Dendritic cell treated with granulocyte-macrophage colony-stimulating factor and Interleukin-4, amounts not matched to agents 40 ng/mL and 50 ng/mL, for 4 days (primary cell): ENCODE data around the gene RPP30.
A peak's percentile ranks its signal among the peaks of the same experiment; 100 is the strongest.

Experiments used
- H3K27ac Mint-ChIP-seq: one replicate; pipeline ENCODE4 v1.8.0; 2022; ENCODE audit warnings: mild to moderate bottlenecking, mixed read lengths
- H3K27me3 Mint-ChIP-seq: one replicate; pipeline ENCODE4 v1.8.0; 2022; ENCODE audit warnings: mild to moderate bottlenecking, mixed read lengths
- H3K36me3 Mint-ChIP-seq: one replicate; pipeline ENCODE4 v1.8.0; 2022; ENCODE audit warnings: low read depth, mixed read lengths
- H3K4me1 Mint-ChIP-seq: one replicate; pipeline ENCODE4 v1.8.0; 2022; ENCODE audit warnings: low read depth, mixed read lengths
- H3K4me3 Mint-ChIP-seq: one replicate; pipeline ENCODE4 v1.8.0; 2022; ENCODE audit warnings: mild to moderate bottlenecking, moderate library complexity, mixed read lengths
- H3K9me3 Mint-ChIP-seq: one replicate; pipeline ENCODE4 v1.8.0; 2022; ENCODE audit warnings: mixed read lengths
- intact Hi-C: fragments of 100-400 bp; cut with micrococcal nuclease; formaldehyde crosslinking; loops from one replicate; pipeline ENCODE4 v1.15.0; 2022

RPP30 gene

DNA sequence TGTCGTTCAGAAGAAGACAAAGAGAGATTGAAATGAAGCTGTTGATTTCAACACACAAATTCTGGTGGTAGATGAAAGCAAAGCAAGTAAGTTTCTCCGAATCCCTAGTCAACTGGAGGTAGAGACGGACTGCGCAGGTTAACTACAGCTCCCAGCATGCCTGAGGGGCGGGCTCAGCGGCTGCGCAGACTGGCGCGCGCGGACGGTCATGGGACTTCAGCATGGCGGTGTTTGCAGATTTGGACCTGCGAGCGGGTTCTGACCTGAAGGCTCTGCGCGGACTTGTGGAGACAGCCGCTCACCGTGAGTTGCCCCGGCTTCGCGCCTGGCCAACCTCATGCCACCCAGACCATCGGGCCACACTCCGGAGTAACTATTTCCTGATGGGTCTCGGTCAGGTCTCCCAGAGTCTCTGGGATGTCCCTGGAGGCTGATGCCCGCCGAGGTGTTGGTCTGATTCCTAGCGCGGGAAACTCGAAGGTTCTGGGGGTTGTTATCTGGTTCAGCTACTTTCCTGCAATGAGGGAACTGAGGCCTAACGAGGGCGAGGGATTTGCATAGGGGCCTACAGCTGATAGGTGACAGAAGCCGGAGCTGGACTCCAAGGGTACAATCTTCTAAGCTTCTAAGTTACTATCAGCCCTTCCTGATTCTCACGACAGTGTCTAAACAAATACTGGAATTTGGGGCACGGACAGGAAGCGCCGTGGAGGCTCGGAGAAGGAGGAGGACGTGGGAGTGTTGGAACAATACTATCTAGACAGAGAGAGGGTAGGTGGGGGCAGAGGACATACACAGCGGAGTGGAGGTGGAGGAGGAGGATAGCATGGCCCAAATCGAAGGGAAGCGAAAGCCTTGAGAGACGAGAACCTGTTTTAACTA lies at the start of gene RPP30:
RPP30 (plus strand) TSS at position 209 of the 882 bp plus-strand sequence; CDS start at position 222, 13 bp downstream.
- Mint-ChIP-seq H3K27me3 (peaks cover 13% of the 10 kb centered on the region), H3K9me3 (peaks cover 12% of the 10 kb centered on the region), H3K27ac (peak within 1 kb of the TSS; percentile 86), H3K4me1 (peaks cover 27% of the 10 kb centered on the region), H3K4me3 (peak within 1 kb of the TSS; percentile 98), H3K36me3 (peaks cover 23% of the 10 kb centered on the region)
- intact Hi-C loops = no loop called here

- Mint-ChIP-seq H3K27ac (no peak overlapping the region), H3K9me3 (peaks cover 41% of the 10 kb centered on the region), H3K4me1 (peaks cover 7% of the 10 kb centered on the region), H3K27me3 (peaks cover 3% of the 10 kb centered on the region), H3K36me3 (no peaks in the 10 kb centered on the region), H3K4me3 (no peak overlapping the region)
- intact Hi-C loops = no loop called here
These were observed 49.3 kb upstream of the RPP30 start for GRCh38 chr10:90822508-90822907.

DNA sequence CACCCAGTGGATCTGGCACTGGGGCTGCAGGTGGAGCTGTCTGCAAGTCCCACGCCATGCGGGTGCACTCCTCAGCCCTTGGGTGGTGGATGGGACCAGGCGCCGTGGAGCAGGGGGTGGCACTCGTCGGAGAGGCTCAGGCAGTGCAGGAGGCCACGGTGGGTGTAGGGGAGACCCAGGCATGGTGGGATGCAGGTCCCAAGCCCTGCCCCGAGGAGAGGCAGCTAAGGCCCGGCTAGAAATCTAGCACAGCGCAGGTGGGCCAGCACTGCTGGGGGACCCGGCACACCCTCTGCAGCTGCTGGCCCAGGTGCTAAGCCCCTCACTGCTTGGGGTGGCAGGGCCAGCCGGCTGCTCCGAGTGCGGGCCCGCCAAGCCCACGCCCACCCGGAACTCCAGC lies 39.7 kb upstream of the RPP30 start:
- Mint-ChIP-seq H3K27ac (no peak overlapping the region), H3K36me3 (no peaks in the 10 kb centered on the region), H3K4me1 (no peaks in the 10 kb centered on the region), H3K27me3 (peaks cover 7% of the 10 kb centered on the region), H3K4me3 (no peak overlapping the region), H3K9me3 (peaks cover 19% of the 10 kb centered on the region)
- intact Hi-C loops = no loop called here

- H3K4me1 Mint-ChIP-seq = no peaks in the 10 kb centered on the region
- no peak overlapping the region for H3K4me3 Mint-ChIP-seq
- intact Hi-C loops = no loop called here
- H3K27me3 Mint-ChIP-seq = peaks cover 1% of the 10 kb centered on the region
- H3K9me3 Mint-ChIP-seq = peaks cover 19% of the 10 kb centered on the region
- H3K27ac Mint-ChIP-seq = no peak overlapping the region
- no peaks in the 10 kb centered on the region for H3K36me3 Mint-ChIP-seq
These were observed 37.4 kb upstream of the RPP30 start for GRCh38 chr10:90834326-90834725.

GRCh38 chr10:90837486-90837885 lies 34.3 kb upstream of the RPP30 start:
- Mint-ChIP-seq H3K4me3 (no peak overlapping the region), H3K27me3 (peaks cover 5% of the 10 kb centered on the region), H3K27ac (no peak overlapping the region), H3K4me1 (no peaks in the 10 kb centered on the region), H3K36me3 (no peaks in the 10 kb centered on the region), H3K9me3 (peaks cover under 1% of the 10 kb centered on the region)
- intact Hi-C loops = no loop called here

- Mint-ChIP-seq H3K4me3 (no peak overlapping the region), H3K27ac (no peak overlapping the region), H3K36me3 (no peaks in the 10 kb centered on the region), H3K9me3 (no peaks in the 10 kb centered on the region), H3K27me3 (peaks cover 11% of the 10 kb centered on the region), H3K4me1 (peaks cover 11% of the 10 kb centered on the region)
- intact Hi-C loops = no loop called here
These were observed 29.0 kb upstream of the RPP30 start for GRCh38 chr10:90842725-90843124.

DNA sequence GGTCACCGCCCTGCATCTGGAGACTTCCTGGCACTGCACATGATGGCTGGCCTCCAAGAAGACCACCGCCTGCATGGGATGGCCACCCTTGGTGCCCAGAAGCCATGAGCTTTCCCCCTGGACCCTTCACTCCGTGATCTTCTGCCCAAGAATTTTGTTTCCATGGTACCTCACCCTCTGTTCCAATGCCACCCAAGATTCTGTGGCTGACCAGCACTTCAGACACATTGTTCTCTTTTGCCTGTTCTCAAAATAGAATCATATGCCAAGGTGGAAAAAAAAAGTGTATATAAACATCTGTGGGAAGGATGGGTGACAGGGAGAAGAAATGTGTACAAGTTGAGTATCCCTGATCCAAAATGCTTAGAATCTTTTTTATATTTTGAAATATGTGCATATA lies 26.0 kb upstream of the RPP30 start:
- peaks cover 11% of the 10 kb centered on the region for H3K4me1 Mint-ChIP-seq
- intact Hi-C loops = no loop called here
- H3K4me3 Mint-ChIP-seq = no peak overlapping the region
- H3K36me3 Mint-ChIP-seq = peaks cover 7% of the 10 kb centered on the region
- peaks cover 15% of the 10 kb centered on the region for H3K9me3 Mint-ChIP-seq
- H3K27ac Mint-ChIP-seq = no peak overlapping the region
- peaks cover 8% of the 10 kb centered on the region for H3K27me3 Mint-ChIP-seq

DNA sequence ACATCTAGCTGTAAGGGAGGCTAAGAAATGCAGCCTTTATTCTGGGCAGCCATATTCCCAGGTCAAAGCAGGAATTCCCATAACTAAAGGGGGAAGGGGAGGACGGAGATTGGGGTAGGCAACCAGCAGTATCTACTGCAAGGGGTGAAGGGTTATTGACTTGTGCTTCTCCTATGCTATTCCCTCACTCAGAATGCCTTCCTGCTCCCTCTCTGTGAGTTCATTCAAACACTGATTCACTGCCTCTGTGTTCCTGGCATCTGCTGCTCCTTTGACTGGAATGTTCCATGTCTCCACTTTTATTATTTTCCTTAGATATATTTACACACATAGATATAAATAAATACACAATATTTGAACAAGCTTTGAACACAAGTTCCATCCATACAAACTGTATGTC lies 25.0 kb upstream of the RPP30 start:
- peaks cover 8% of the 10 kb centered on the region for H3K27me3 Mint-ChIP-seq
- peaks cover 11% of the 10 kb centered on the region for H3K36me3 Mint-ChIP-seq
- H3K9me3 Mint-ChIP-seq = peaks cover 22% of the 10 kb centered on the region
- H3K27ac Mint-ChIP-seq = no peak overlapping the region
- intact Hi-C loops = no loop called here
- H3K4me1 Mint-ChIP-seq = peaks cover 11% of the 10 kb centered on the region
- no peak overlapping the region for H3K4me3 Mint-ChIP-seq

DNA sequence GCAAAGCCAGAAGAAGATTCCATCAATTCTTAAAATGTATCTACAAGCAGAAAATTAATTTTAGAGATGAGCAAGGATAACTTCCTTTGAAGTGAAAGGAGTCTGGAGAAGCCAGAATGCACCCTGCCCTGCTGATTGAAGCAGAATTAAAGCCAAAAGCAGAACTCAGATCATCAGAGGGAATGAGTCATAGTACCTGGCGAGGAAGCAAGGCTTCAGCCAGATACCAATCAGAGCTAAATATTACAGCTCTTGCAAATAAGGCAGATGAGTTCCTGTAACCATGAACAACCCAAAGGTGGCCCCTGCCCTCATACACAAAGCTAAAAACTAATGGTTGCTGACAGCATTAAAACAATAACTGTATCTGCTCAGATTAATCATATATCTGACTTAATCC lies 24.3 kb upstream of the RPP30 start:
- peaks cover 22% of the 10 kb centered on the region for H3K9me3 Mint-ChIP-seq

DNA sequence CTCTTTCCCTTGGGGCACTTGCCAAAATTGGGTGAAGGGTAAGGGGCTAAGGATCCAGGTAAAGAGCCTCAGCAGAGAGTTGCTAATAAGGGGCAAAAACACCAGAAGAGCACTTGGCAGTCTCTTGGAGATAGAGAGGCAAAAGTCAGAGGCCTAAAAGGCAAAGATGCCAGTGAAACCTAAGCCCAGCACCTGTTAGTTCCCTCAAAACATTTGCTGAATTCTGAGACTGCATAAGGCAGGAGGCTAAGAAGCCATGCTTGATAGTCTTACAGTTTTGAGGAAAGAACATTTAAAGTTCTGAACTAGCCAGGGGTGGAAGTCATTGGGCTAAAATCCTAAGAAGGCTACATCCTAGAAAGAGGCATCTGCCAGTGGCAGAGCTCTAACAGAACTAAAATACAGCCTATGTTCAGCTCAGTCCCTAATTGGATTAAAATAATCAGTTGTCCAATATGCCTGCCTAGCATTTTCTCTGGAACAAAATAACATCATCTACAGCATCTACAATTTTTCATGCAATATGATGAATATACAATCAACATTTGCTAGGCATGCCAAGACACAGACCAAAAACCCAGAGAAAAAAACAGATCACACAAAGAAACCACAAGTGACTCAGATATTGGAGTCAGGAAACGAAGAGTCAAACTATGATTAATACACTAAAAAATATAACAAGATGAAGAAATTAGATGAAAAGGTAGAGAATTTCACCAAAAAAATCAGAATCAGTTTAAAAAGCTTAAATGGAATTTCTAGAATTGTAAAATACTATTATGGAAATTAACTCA lies 21.6 kb upstream of the RPP30 start:
- peaks cover 15% of the 10 kb centered on the region for H3K27me3 Mint-ChIP-seq
- H3K27ac Mint-ChIP-seq = no peak overlapping the region
- H3K9me3 Mint-ChIP-seq = peaks cover 22% of the 10 kb centered on the region
- peaks cover 11% of the 10 kb centered on the region for H3K4me1 Mint-ChIP-seq
- intact Hi-C loops = loop anchor here (10.0 kb wide), 1 partner anchor 1425 kb away; no protein-coding TSS in a partner anchor
- H3K4me3 Mint-ChIP-seq = no peak overlapping the region
- peaks cover 11% of the 10 kb centered on the region for H3K36me3 Mint-ChIP-seq

More for the DNA sequence above, 24.3 kb upstream of the RPP30 start:
- Mint-ChIP-seq H3K4me3 (no peak overlapping the region), H3K27ac (no peak overlapping the region), H3K36me3 (peaks cover 11% of the 10 kb centered on the region), H3K4me1 (peaks cover 11% of the 10 kb centered on the region), H3K27me3 (peaks cover 6% of the 10 kb centered on the region)
- intact Hi-C loops = no loop called here

GRCh38 chr10:90855126-90855525 lies 16.6 kb upstream of the RPP30 start:
- Mint-ChIP-seq H3K36me3 (peaks cover 10% of the 10 kb centered on the region), H3K27me3 (peaks cover 28% of the 10 kb centered on the region), H3K9me3 (peaks cover 13% of the 10 kb centered on the region), H3K4me1 (peaks cover 12% of the 10 kb centered on the region), H3K4me3 (no peak overlapping the region), H3K27ac (no peak overlapping the region)
- intact Hi-C loops = loop anchor here (5.0 to 10.0 kb wide), 2 partner anchors 68 to 1430 kb away; no protein-coding TSS in a partner anchor

GRCh38 chr10:90856261-90856660 lies 15.5 kb upstream of the RPP30 start:
- no peak overlapping the region for H3K27ac Mint-ChIP-seq
- intact Hi-C loops = loop anchor here (5.0 to 10.0 kb wide), 2 partner anchors 69 to 1431 kb away; no protein-coding TSS in a partner anchor
- H3K36me3 Mint-ChIP-seq = no peaks in the 10 kb centered on the region
- H3K9me3 Mint-ChIP-seq = peaks cover 2% of the 10 kb centered on the region
- H3K27me3 Mint-ChIP-seq = peaks cover 28% of the 10 kb centered on the region
- peaks cover 12% of the 10 kb centered on the region for H3K4me1 Mint-ChIP-seq
- H3K4me3 Mint-ChIP-seq = no peak overlapping the region

DNA sequence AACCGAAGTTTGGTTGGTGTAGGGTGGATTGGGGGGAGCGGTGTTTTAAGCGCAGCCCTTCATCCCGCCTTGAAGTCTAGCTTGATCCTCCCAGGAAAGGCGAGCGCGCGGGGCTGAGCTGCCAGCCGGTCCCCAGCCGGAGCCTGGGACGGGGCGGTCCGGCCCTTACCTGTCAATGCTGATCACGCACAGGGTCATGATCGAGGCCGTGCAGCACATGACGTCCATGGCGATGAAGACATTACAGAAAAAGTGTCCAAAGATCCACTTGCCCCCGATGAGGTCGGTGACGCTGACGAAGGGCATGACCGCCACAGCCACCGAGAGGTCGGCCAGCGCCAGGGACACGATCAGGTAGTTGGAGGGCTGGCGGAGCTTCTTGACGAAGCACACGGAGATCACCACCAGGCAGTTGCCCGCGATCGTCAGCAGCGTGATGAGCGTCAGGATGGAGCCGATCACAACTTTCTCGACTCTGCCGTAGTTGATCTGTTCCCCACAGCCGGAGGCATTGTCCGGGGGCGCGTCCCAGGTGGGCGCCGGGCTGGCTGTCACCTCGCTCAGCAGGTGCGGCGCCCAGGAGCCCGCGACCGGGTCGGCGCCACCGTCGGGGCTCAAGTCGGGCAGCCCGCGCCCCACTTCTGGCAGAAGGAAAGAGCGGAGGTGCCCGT lies 14.7 kb upstream of the RPP30 start:
- intact Hi-C loops = loop anchor here (5.0 to 10.0 kb wide), 2 partner anchors 70 to 1432 kb away; no protein-coding TSS in a partner anchor
- H3K36me3 Mint-ChIP-seq = no peaks in the 10 kb centered on the region
- H3K27ac Mint-ChIP-seq = peak overlapping the region; percentile 51
- H3K27me3 Mint-ChIP-seq = peaks cover 28% of the 10 kb centered on the region
- peaks cover 12% of the 10 kb centered on the region for H3K4me1 Mint-ChIP-seq
- peak overlapping the region; percentile 81 for H3K4me3 Mint-ChIP-seq
- H3K9me3 Mint-ChIP-seq = no peaks in the 10 kb centered on the region
